Thyroid gland (tissue), 4 donors: ENCODE measurements around the gene METTL25B.

Experiments
- CTCF ChIP-seq, 6 experiments: fragments of 200-600 bp in 3 of 6; fragments of 450-650 bp in 3 of 6; sonication (generic) in 3 of 6; IDR thresholded peaks; one replicate each; pipeline ENCODE4 v1.5.1; 2016 to 2019; ENCODE audit warnings: antibody characterized with exemption in 6 of 6, mild to moderate bottlenecking in 2 of 6, inconsistent platforms in 1 of 6, moderate library complexity in 1 of 6
- POLR2A ChIP-seq, 2 donors: fragments of 450-650 bp; IDR thresholded peaks; one replicate each; pipeline ENCODE4 v1.6.1; 2017; ENCODE audit warnings: antibody characterized with exemption in 2 of 2, mild to moderate bottlenecking in 2 of 2, moderate library complexity in 1 of 2

DNA sequence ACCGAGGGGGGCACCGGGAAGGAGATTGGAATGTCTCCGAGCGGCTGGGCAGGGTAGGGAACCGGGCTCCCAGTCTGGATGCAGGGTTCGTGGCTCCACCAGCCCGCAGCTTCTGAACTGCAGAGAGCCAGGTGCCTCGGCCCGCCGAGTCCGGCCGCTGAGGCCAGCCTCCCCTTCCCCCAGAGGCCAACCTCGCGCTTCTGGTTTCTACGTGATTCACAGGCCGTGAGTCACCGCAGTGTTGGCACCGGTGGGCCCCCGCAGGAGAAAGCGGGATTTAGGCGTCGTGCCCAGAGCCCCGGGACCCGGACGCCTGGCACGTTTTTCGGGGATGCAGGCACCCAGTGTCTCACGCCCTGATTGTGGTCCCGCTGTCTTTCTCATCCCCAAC is 23.3 kb upstream of the METTL25B start:
- no peak for TF ChIP-seq CTCF (IDR thresholded peaks at IDR 0.05)
- no peak for TF ChIP-seq POLR2A (IDR thresholded peaks at IDR 0.05)
